NB4 (cell line): ENCODE data around the gene TGIF2.
A peak's percentile ranks its signal among the peaks of the same experiment; 100 is the strongest.

Experiments used
- DNase-seq: peaks from one replicate; pipeline ENCODE4 v3.0.0; 2010; ENCODE audit warnings: low read depth
- H3K4me3 ChIP-seq: one replicate; pipeline ENCODE4 v1.5.1; 2011; ENCODE audit warnings: mild to moderate bottlenecking, low read depth, low read length, moderate library complexity
- MYC ChIP-seq: IDR thresholded peaks from 2 replicates; pipeline ENCODE4 v1.6.1; 2011; ENCODE audit warnings: low read depth, low read length
- POLR2A ChIP-seq: IDR thresholded peaks from 2 replicates; pipeline ENCODE4 v1.6.1; 2011; ENCODE audit warnings: mild to moderate bottlenecking; ENCODE audit not compliant: insufficient read length; ENCODE audit errors: extremely low read depth
- TF ChIP-seq, protein P1 (sequence below): IDR thresholded peaks from 2 replicates; pipeline ENCODE4 v1.6.1; 2011; ENCODE audit warnings: low read depth, low read length
- TF ChIP-seq, protein P2 (sequence below): IDR thresholded peaks from one replicate; pipeline ENCODE4 v1.5.1; 2012; ENCODE audit warnings: low read depth, low read length

TGIF2 gene

DNA sequence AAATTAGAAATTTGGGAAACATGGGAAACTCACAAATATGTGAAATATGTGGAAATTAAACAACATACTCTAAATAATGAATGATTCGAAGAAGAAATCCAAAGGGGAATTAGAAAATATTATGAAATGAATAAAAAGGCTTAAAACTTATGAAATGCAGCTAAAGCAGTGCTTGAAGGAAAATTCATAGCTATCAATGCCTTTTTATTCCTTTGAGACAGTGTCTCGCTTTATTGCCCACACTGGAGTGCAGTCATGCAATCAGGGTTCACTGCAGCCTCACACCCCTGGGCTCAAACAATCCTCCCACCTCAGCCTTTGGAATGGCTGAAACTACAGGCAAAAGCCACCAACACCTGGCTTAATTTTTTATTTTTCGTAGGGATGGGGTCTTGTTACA lies 7.9 kb upstream of the TGIF2 start:
- H3K4me3 ChIP-seq: no peak overlapping the region
- no peak for DNase-seq
- TF ChIP-seq POLR2A: no peak
- no peak for TF ChIP-seq MYC
- TF ChIP-seq, protein P1, sequence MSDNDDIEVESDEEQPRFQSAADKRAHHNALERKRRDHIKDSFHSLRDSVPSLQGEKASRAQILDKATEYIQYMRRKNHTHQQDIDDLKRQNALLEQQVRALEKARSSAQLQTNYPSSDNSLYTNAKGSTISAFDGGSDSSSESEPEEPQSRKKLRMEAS: no peak
- TF ChIP-seq, protein P2, sequence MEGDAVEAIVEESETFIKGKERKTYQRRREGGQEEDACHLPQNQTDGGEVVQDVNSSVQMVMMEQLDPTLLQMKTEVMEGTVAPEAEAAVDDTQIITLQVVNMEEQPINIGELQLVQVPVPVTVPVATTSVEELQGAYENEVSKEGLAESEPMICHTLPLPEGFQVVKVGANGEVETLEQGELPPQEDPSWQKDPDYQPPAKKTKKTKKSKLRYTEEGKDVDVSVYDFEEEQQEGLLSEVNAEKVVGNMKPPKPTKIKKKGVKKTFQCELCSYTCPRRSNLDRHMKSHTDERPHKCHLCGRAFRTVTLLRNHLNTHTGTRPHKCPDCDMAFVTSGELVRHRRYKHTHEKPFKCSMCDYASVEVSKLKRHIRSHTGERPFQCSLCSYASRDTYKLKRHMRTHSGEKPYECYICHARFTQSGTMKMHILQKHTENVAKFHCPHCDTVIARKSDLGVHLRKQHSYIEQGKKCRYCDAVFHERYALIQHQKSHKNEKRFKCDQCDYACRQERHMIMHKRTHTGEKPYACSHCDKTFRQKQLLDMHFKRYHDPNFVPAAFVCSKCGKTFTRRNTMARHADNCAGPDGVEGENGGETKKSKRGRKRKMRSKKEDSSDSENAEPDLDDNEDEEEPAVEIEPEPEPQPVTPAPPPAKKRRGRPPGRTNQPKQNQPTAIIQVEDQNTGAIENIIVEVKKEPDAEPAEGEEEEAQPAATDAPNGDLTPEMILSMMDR: no peak

DNA sequence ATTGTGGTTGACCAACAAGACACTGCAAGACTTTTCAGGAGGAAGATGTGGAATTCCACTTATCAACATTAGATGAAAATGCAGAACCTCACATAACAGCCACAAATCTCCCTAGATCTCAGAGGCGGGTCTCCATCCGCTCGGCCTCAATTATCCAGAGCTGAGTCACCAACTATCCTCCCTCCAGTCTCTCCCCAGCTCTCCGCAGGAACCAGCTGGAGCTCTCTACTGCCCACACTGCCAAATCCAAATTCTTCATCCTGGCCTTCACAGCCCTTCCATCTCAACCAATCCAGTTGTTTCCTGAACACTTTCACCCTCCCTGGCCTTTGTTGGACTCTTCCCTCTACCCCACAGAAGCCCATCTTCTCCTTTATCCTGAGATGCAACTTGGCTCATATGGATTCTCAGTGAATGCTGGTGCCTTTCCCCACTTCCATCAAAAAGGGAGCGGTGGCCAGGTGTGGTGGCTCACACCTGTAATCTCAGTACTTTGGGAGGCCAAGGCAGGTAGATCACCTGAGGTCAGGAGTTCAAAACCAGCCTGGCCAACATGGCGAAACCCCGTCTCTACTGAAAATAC lies 3.5 kb upstream of the TGIF2 start:
- no peak for DNase-seq
- no peak overlapping the region for H3K4me3 ChIP-seq
- no peak for TF ChIP-seq MYC
- no peak for TF ChIP-seq POLR2A
- TF ChIP-seq, protein P1: no peak
- TF ChIP-seq, protein P2: no peak

DNA sequence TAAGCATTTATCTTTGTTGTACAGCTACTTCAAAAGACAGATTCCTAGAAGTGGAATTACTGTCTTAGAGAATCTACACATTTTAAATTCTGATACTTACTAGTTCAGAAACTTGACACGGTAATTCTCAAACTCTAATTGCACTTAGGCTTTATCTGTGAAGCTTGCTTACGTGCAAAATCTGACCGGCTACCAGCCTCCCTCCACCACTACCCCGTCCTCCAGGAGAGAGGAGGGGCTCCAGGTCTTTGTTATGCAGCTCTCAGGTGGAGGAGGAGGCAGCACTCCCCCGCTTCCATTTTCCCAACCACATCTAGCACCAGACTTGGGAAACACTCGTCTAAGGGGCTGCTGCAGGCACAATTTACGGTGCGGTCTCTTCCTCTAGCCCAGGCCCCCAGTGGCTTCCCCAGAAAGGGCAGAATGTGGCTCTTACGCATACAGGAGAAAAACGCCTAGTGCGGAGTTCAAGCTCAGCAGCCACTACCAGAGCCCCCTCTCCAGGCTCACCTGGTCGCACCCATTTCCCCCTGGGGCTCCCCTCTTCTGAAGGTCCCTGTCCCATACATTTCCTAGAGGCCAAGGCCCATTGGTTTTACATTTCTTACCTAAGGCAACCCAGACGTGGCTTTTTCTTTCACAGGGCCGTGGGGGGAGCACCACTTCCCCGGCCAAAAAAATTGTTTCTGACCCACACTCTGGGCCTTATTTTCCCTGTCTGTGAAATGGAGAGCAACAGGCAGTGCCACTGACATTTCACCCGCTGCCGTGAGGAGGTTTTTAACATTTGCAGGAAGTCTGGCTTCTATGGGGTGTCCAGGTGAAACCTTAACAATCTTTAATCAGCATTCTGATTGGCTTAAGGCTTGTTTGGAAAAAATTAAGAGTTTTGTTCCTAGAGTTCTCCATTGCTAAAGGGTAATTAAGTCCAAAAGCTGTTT lies 1.6 kb upstream of the TGIF2 start:
- TF ChIP-seq, protein P2: no peak
- no peak for TF ChIP-seq MYC
- TF ChIP-seq, protein P1: no peak
- no peak for TF ChIP-seq POLR2A
- peak; percentile 66 for DNase-seq
- peak overlapping the region; percentile 59 for H3K4me3 ChIP-seq

DNA sequence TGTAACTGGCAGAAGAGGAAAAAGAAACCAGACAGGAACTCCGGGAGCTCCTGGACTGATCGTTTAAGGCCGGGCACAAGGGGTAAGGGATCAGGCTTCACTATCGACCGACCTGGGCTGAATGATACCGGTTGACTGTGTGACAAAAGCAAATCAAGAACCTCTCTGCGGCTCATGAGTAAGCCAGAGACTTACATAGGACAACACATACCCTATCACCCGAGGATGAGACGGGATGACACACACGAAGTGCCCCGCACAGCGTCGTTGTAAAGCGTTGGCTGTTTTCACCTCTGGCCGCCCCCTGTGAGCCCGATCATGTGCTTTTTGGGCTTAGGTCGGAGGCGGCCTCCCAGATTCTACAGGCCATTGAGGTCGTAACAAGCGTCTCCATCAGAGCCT lies 695 bp upstream of the TGIF2 start:
- DNase-seq: peak; percentile 77
- TF ChIP-seq, protein P2: no peak
- no peak for TF ChIP-seq POLR2A
- TF ChIP-seq MYC: no peak
- TF ChIP-seq, protein P1: no peak
- peak overlapping the region; percentile 59 for H3K4me3 ChIP-seq

DNA sequence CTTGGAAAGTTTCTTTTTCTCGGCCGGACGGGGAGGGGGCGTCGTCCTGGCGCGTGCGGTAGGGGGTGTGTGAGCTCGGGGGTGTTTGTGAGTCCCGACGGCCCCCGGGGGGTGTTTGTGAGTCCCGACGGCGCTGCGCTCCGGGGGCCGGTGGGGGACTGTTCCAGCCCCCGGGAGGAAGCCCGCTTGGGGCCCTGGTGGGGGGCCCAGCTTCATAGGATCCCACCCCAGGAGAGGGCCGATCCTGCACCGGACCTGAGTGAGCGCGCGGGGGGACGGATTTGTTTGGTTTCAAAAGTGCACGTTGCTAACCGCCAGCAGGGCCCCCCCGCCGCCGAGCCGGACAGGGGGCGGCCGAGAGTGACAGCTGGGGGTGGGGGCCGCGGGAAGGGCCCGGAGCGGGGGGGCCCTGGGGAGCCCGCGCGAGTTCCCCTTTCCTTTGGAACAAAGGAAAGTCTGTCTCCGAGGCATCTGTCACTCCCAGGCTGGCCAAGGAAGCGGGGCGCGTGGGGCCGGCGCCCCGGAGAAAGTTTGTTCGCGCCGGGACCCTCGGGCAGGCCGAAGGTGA lies 485 bp downstream of the TGIF2 start:
- peak; percentile 86 for DNase-seq
- H3K4me3 ChIP-seq: peak overlapping the region; percentile 79
- peak; percentile 23 for TF ChIP-seq POLR2A
- TF ChIP-seq, protein P2: no peak
- peak; percentile 65; the same call in 1 of the 2 replicates for TF ChIP-seq MYC
- TF ChIP-seq, protein P1: 0 out of 2 replicates have a peak, but pooled peaks have one; percentile 32
